SK-N-SH treated with all-trans-retinoic acid at 6 μM for 48 hours (cell line): ENCODE results near the gene CFH.

Experiments used
- ATAC-seq: fragments of 200-7000 bp; cut with Tn5 transposase; 3 replicates; pipeline ENCODE4 v1.9.1; 2020; ENCODE audit warnings: mild to moderate bottlenecking, moderate library complexity
- ARNTL ChIP-seq: fragments of 450-650 bp; formaldehyde crosslinking; IDR thresholded peaks from 2 replicates; pipeline ENCODE4 v1.5.0; 2020; ENCODE audit warnings: low read depth, mild to moderate bottlenecking, moderate library complexity, borderline replicate concordance
- BACH2 ChIP-seq: fragments of 250-450 bp; sonication (Bioruptor Pico); IDR thresholded peaks from 2 replicates; pipeline ENCODE4 v1.9.0; 2021; ENCODE audit warnings: mild to moderate bottlenecking, borderline replicate concordance
- CSDC2 ChIP-seq: fragments of 250-450 bp; sonication (Bioruptor Pico); IDR thresholded peaks from 2 replicates; pipeline ENCODE4 v1.5.0; 2020; ENCODE audit warnings: mild to moderate bottlenecking, moderate library complexity
- ESRRG ChIP-seq: fragments of 250-450 bp; sonication (Bioruptor Pico); IDR thresholded peaks from 2 replicates; pipeline ENCODE4 v1.6.1; 2021; ENCODE audit warnings: mild to moderate bottlenecking
- GLIS3 ChIP-seq: fragments of 250-450 bp; sonication (Bioruptor Pico); IDR thresholded peaks from 2 replicates; pipeline ENCODE4 v1.5.0; 2020; ENCODE audit warnings: mild to moderate bottlenecking, moderate library complexity
- PPARA ChIP-seq: fragments of 250-450 bp; sonication (Bioruptor Pico); IDR thresholded peaks from 2 replicates; pipeline ENCODE4 v1.5.0; 2020; ENCODE audit warnings: mild to moderate bottlenecking, borderline replicate concordance
- RARB ChIP-seq: fragments of 250-450 bp; sonication (Bioruptor Pico); IDR thresholded peaks from 2 replicates; pipeline ENCODE4 v1.8.0; 2021; ENCODE audit warnings: mild to moderate bottlenecking, moderate library complexity
- SNAI2 ChIP-seq: fragments of 250-450 bp; sonication (Bioruptor Pico); IDR thresholded peaks from 2 replicates; pipeline ENCODE4 v1.5.0; 2020; ENCODE audit warnings: mild to moderate bottlenecking, moderate library complexity
- TCF4 ChIP-seq: fragments of 250-450 bp; sonication (Bioruptor Pico); IDR thresholded peaks from 2 replicates; pipeline ENCODE4 v1.8.0; 2021; ENCODE audit warnings: mild to moderate bottlenecking, moderate library complexity, borderline replicate concordance
- ZFP3 ChIP-seq: fragments of 250-450 bp; sonication (Bioruptor Pico); IDR thresholded peaks from 2 replicates; pipeline ENCODE4 v1.5.0; 2020; ENCODE audit warnings: mild to moderate bottlenecking, moderate library complexity
- ZFP30 ChIP-seq: fragments of 450-650 bp; formaldehyde crosslinking; IDR thresholded peaks from 2 replicates; pipeline ENCODE4 v1.5.0; 2022; ENCODE audit warnings: mild to moderate bottlenecking, moderate library complexity
- ZNF565 ChIP-seq: fragments of 450-650 bp; formaldehyde crosslinking; conservative IDR thresholded peaks from 2 replicates; pipeline ENCODE4 v1.5.0; 2020; ENCODE audit warnings: low read depth, mild to moderate bottlenecking, moderate library complexity
- ZNF8 ChIP-seq: fragments of 450-650 bp; formaldehyde crosslinking; IDR thresholded peaks from 2 replicates; pipeline ENCODE4 v1.5.0; 2020; ENCODE audit warnings: mild to moderate bottlenecking, moderate library complexity
- TF ChIP-seq, protein P1 (sequence below): fragments of 250-450 bp; sonication (Bioruptor Pico); IDR thresholded peaks from 2 replicates; pipeline ENCODE4 v1.8.0; 2021; ENCODE audit warnings: low read depth, mild to moderate bottlenecking, moderate library complexity, borderline replicate concordance
- TF ChIP-seq, protein P2 (sequence below): fragments of 250-450 bp; sonication (Bioruptor Pico); IDR thresholded peaks from 2 replicates; pipeline ENCODE4 v1.5.0; 2020; ENCODE audit warnings: mild to moderate bottlenecking, moderate library complexity
- TF ChIP-seq, protein P3 (sequence below): fragments of 250-450 bp; sonication (Bioruptor Pico); IDR thresholded peaks from 2 replicates; pipeline ENCODE4 v1.5.1; 2020; ENCODE audit warnings: low read depth, mild to moderate bottlenecking, moderate library complexity
- TF ChIP-seq, protein P4 (sequence below): fragments of 250-450 bp; sonication (Bioruptor Pico); IDR thresholded peaks from 2 replicates; pipeline ENCODE4 v1.8.0; 2020; ENCODE audit warnings: mild to moderate bottlenecking, moderate library complexity, borderline replicate concordance

Gene CFH

DNA sequence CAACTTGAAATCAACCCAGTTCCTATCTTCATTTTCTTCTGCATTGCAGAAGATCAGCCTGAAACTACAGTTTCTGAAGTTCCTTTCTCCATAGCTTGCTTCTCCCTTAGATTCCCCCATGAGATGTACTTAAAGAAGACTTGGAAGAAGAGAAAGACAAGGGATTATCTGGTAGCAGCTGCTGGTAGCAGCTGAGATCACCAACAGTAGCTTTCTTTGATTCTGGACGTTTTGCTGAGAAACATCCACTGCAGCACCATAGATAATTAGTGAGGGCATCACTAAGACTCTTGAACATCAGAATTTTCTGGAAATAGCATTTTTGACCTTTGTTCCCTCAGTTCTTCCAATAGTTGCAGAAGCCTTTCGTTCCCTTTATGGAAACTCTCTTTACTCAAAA lies 122.3 kb downstream of the CFH start:
- ATAC-seq: no peak
- TF ChIP-seq ESRRG (CRISPR knock-in tag) (no peak), ZFP3 (CRISPR knock-in tag) (no peak), PPARA (CRISPR knock-in tag) (no peak), GLIS3 (no peak), ZFP30 (CRISPR knock-in tag) (no peak), ZNF8 (no peak), TCF4 (CRISPR knock-in tag) (no peak), SNAI2 (CRISPR knock-in tag) (no peak), ARNTL (CRISPR knock-in tag) (no peak)
- TF ChIP-seq, protein P1, sequence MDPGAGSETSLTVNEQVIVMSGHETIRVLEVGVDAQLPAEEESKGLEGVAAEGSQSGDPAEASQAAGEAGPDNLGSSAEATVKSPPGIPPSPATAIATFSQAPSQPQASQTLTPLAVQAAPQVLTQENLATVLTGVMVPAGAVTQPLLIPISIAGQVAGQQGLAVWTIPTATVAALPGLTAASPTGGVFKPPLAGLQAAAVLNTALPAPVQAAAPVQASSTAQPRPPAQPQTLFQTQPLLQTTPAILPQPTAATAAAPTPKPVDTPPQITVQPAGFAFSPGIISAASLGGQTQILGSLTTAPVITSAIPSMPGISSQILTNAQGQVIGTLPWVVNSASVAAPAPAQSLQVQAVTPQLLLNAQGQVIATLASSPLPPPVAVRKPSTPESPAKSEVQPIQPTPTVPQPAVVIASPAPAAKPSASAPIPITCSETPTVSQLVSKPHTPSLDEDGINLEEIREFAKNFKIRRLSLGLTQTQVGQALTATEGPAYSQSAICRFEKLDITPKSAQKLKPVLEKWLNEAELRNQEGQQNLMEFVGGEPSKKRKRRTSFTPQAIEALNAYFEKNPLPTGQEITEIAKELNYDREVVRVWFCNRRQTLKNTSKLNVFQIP (CRISPR knock-in tag): no peak
- TF ChIP-seq, protein P2, sequence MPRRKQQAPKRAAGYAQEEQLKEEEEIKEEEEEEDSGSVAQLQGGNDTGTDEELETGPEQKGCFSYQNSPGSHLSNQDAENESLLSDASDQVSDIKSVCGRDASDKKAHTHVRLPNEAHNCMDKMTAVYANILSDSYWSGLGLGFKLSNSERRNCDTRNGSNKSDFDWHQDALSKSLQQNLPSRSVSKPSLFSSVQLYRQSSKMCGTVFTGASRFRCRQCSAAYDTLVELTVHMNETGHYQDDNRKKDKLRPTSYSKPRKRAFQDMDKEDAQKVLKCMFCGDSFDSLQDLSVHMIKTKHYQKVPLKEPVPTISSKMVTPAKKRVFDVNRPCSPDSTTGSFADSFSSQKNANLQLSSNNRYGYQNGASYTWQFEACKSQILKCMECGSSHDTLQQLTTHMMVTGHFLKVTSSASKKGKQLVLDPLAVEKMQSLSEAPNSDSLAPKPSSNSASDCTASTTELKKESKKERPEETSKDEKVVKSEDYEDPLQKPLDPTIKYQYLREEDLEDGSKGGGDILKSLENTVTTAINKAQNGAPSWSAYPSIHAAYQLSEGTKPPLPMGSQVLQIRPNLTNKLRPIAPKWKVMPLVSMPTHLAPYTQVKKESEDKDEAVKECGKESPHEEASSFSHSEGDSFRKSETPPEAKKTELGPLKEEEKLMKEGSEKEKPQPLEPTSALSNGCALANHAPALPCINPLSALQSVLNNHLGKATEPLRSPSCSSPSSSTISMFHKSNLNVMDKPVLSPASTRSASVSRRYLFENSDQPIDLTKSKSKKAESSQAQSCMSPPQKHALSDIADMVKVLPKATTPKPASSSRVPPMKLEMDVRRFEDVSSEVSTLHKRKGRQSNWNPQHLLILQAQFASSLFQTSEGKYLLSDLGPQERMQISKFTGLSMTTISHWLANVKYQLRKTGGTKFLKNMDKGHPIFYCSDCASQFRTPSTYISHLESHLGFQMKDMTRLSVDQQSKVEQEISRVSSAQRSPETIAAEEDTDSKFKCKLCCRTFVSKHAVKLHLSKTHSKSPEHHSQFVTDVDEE (CRISPR knock-in tag): no peak
- TF ChIP-seq, protein P3, sequence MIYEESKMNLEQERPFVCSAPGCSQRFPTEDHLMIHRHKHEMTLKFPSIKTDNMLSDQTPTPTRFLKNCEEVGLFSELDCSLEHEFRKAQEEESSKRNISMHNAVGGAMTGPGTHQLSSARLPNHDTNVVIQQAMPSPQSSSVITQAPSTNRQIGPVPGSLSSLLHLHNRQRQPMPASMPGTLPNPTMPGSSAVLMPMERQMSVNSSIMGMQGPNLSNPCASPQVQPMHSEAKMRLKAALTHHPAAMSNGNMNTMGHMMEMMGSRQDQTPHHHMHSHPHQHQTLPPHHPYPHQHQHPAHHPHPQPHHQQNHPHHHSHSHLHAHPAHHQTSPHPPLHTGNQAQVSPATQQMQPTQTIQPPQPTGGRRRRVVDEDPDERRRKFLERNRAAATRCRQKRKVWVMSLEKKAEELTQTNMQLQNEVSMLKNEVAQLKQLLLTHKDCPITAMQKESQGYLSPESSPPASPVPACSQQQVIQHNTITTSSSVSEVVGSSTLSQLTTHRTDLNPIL: no peak

DNA sequence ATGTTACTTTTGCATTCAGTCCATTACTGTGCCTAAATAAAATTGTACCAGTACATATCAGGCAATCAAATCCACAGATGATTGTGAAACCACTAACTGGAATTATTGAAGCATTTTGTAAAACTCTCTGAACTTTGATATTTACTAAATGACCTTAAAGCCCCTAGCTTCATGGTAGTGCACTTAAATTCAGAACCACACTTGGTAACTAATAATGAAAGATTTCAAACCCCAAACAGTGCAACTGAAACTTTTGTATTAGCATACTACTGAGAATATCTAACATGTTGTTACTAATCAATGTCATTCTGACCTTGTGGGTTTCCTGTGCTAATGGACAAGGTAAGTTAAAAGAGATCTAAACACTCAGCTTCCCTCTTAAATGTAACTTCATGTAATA lies 122.8 kb downstream of the CFH start, which contains the start of gene CFHR3:
Gene CFHR3 (plus strand): TSS at position 238 of the 400 bp plus-strand sequence. CDS start 47 bp downstream, at position 285.
- TF ChIP-seq, protein P2 (CRISPR knock-in tag): no peak
- TF ChIP-seq ZNF565 (no peak), CSDC2 (CRISPR knock-in tag) (no peak), ZFP3 (CRISPR knock-in tag) (no peak), RARB (CRISPR knock-in tag) (no peak)
- TF ChIP-seq, protein P4, sequence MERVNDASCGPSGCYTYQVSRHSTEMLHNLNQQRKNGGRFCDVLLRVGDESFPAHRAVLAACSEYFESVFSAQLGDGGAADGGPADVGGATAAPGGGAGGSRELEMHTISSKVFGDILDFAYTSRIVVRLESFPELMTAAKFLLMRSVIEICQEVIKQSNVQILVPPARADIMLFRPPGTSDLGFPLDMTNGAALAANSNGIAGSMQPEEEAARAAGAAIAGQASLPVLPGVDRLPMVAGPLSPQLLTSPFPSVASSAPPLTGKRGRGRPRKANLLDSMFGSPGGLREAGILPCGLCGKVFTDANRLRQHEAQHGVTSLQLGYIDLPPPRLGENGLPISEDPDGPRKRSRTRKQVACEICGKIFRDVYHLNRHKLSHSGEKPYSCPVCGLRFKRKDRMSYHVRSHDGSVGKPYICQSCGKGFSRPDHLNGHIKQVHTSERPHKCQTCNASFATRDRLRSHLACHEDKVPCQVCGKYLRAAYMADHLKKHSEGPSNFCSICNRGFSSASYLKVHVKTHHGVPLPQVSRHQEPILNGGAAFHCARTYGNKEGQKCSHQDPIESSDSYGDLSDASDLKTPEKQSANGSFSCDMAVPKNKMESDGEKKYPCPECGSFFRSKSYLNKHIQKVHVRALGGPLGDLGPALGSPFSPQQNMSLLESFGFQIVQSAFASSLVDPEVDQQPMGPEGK (CRISPR knock-in tag): no peak
- TF ChIP-seq, protein P3: no peak
- TF ChIP-seq, all 23 proteins: peak for 0
- no peak for ATAC-seq

DNA sequence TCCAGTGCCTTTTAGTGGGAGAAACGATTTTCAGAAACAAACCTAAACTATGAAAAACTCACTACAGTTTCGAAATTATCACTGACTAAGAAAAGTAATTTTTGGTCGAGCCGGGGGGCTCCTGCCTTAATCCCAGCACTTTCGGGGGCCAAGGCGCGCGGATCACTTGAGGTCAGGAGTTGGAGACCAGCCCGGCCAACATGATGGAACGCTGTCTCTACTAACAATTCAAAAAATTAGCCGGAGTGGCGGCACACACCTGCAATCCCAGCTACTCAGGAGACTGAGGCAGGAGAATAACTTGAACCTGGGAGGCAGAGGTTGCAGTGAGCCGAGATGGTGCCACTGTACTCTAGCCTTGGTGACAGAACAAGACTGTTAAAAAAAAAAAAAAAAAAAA lies 125.8 kb downstream of the CFH start:
- TF ChIP-seq SNAI2 (CRISPR knock-in tag): no peak
- TF ChIP-seq BACH2 (CRISPR knock-in tag): no peak
- TF ChIP-seq ZNF8: no peak
- TF ChIP-seq, protein P1 (CRISPR knock-in tag): no peak
- TF ChIP-seq ESRRG (CRISPR knock-in tag): no peak
- TF ChIP-seq, protein P3: no peak
- no peak for TF ChIP-seq GLIS3
- no peak for TF ChIP-seq ZFP30 (CRISPR knock-in tag)
- ATAC-seq: no peak
